HepG2 (cell line): ENCODE measurements around the gene KAT7. TPM values are rescaled to one million over a fixed set of nuclear protein-coding genes. Genes with fewer than 3 reads are reported as not detected.

Source experiments
- CHCHD3 ChIP-seq: sonication (generic); formaldehyde crosslinking; IDR thresholded peaks from 2 replicates; pipeline ENCODE4 v1.8.0; 2022; ENCODE audit warnings: mild to moderate bottlenecking, missing genetic modification reagents, moderate library complexity
- FOXK2 ChIP-seq: fragments of 450-650 bp; IDR thresholded peaks from 2 replicates; pipeline ENCODE4 v1.6.1; 2016
- GABPA ChIP-seq, 2 experiments: IDR thresholded peaks; 2 replicates each; pipeline ENCODE4 v1.6.1; 2011 to 2016; ENCODE audit warnings: low read depth in 2 of 2, low read length in 1 of 2, missing biosample characterization in 1 of 2, missing genetic modification characterization in 1 of 2
- KMT2B ChIP-seq: IDR thresholded peaks from 2 replicates; pipeline ENCODE4 v1.6.1; 2016; ENCODE audit warnings: missing genetic modification reagents, missing compliant biosample characterization
- MEIS1 ChIP-seq: sonication (generic); formaldehyde crosslinking; IDR thresholded peaks from 2 replicates; pipeline ENCODE4 v1.9.0; 2021; ENCODE audit warnings: mild to moderate bottlenecking, missing genetic modification reagents, moderate library complexity, borderline replicate concordance
- POLR2AphosphoS2 ChIP-seq: IDR thresholded peaks from 2 replicates; pipeline ENCODE4 v1.6.1; 2011; ENCODE audit warnings: low read depth, low read length, improper control_type of control experiment
- SKI ChIP-seq: fragments of 450-650 bp; IDR thresholded peaks from one replicate; pipeline ENCODE4 v1.6.1; 2018; ENCODE audit warnings: mild to moderate bottlenecking; ENCODE audit not compliant: partially characterized antibody
- SOX6 ChIP-seq, 2 experiments: fragments of 450-650 bp in 1 of 2; sonication (generic) in 1 of 2; formaldehyde crosslinking in 1 of 2; IDR thresholded peaks; 2 replicates each; pipeline versions ENCODE4 v1.4.0 to v1.6.1; 2017 to 2020; ENCODE audit warnings: antibody characterized with exemption in 1 of 2, mild to moderate bottlenecking in 1 of 2, missing genetic modification reagents in 1 of 2
- SP140L ChIP-seq: sonication (generic); formaldehyde crosslinking; IDR thresholded peaks from 2 replicates; pipeline ENCODE4 v1.4.0; 2020; ENCODE audit warnings: missing genetic modification reagents, borderline replicate concordance
- TAF1 ChIP-seq: sonication (generic); formaldehyde crosslinking; IDR thresholded peaks from 2 replicates; pipeline ENCODE4 v1.4.0; 2020; ENCODE audit warnings: missing genetic modification reagents
- TEAD2 ChIP-seq: sonication (generic); formaldehyde crosslinking; IDR thresholded peaks from 2 replicates; pipeline ENCODE4 v1.9.0; 2021; ENCODE audit warnings: missing genetic modification reagents
- TFDP2 ChIP-seq: sonication (generic); formaldehyde crosslinking; IDR thresholded peaks from 2 replicates; pipeline ENCODE4 v1.4.0; 2020; ENCODE audit warnings: missing genetic modification reagents
- YY1 ChIP-seq: IDR thresholded peaks from 2 replicates; pipeline ENCODE4 v1.6.1; 2011; ENCODE audit warnings: low read length, low read depth, moderate library complexity, mild to moderate bottlenecking; ENCODE audit not compliant: insufficient read depth, insufficient replicate concordance
- ZBTB7B ChIP-seq: sonication (generic); formaldehyde crosslinking; IDR thresholded peaks from 2 replicates; pipeline ENCODE4 v1.4.0; 2020; ENCODE audit warnings: missing genetic modification reagents
- ZFP36L2 ChIP-seq: sonication (generic); formaldehyde crosslinking; IDR thresholded peaks from 2 replicates; pipeline ENCODE4 v1.4.0; 2020; ENCODE audit warnings: missing genetic modification reagents
- ZMAT3 ChIP-seq: sonication (generic); formaldehyde crosslinking; conservative IDR thresholded peaks from 2 replicates; pipeline ENCODE4 v1.7.0; 2021; ENCODE audit warnings: missing genetic modification reagents
- ZNF18 ChIP-seq: sonication (generic); formaldehyde crosslinking; IDR thresholded peaks from 2 replicates; pipeline ENCODE4 v1.8.0; 2022; ENCODE audit warnings: mild to moderate bottlenecking, missing genetic modification reagents; ENCODE audit not compliant: insufficient replicate concordance
- ZNF318 ChIP-seq: sonication (generic); formaldehyde crosslinking; IDR thresholded peaks from 2 replicates; pipeline ENCODE4 v1.4.0; 2020; ENCODE audit warnings: mild to moderate bottlenecking, missing genetic modification reagents
- polyA plus RNA-seq, 8 experiments: library from polyadenylated mRNA; depleted of rRNA in 3 of 8; stranded (reverse) in 7 of 8; unstranded in 1 of 8; fragments of >200 nt; fragmentation: Illumina TruSeq in 4 of 8; extraction: Trizol in 4 of 8; gene quantifications; 2 replicates each; pipeline versions ENCODE4 v1.2.1 to v1.2.3, GENCODE V29; 2011 to 2016; ENCODE audit warnings: low read depth in 4 of 8, missing spikeins in 1 of 8, mixed read lengths in 1 of 8; ENCODE audit not compliant: insufficient read depth in 1 of 8
- total RNA-seq, 5 experiments: library from RNA; depleted of rRNA; stranded (reverse); fragments of >200 nt; fragmentation: Illumina TruSeq; extraction: Trizol; gene quantifications; 2 replicates each; pipeline ENCODE4 v1.2.3, GENCODE V29; 2016; ENCODE audit warnings: low read depth in 1 of 5

Gene KAT7
- total and polyA plus RNA-seq, 2 of the 13 experiments (the other 11 are each of a cell fraction or from before 2014, with no cell fraction given): 21.2 to 39.2 TPM

GRCh38 chr17:49851387-49852291 lies 63.2 kb downstream of the KAT7 start (continued):
- TF ChIP-seq GABPA (IDR thresholded peaks at IDR 0.05; ENCODE audit: low read depth, low read length) (no peak), GABPA (CRISPR knock-in tag; IDR thresholded peaks at IDR 0.05; ENCODE audit: low read depth) (no peak), KMT2B (CRISPR knock-in tag) (no peak), ZNF318 (CRISPR knock-in tag) (no peak), TFDP2 (CRISPR knock-in tag) (no peak), CHCHD3 (CRISPR knock-in tag) (0 out of 2 replicates have a peak, but pooled peaks have one; percentile 67), SKI (no peak), SOX6 (IDR thresholded peaks at IDR 0.05) (no peak), SOX6 (CRISPR knock-in tag; IDR thresholded peaks at IDR 0.05) (no peak), FOXK2 (no peak), TEAD2 (CRISPR knock-in tag) (no peak), ZBTB7B (CRISPR knock-in tag) (no peak; the same call in 1 of the 2 replicates), ZMAT3 (CRISPR knock-in tag) (peak; percentile 82; the same call in 1 of the 2 replicates), TAF1 (CRISPR knock-in tag) (no peak), ZNF18 (CRISPR knock-in tag) (no peak), YY1 (no peak), MEIS1 (no peak), ZFP36L2 (0 out of 2 replicates have a peak, but pooled peaks have one; percentile 68), POLR2AphosphoS2 (no peak), SP140L (CRISPR knock-in tag) (no peak)
